GM23248 (cell line): ENCODE measurements around the gene CCDC102B.

Experiments used
- EZH2 ChIP-seq: fragments of 200-600 bp; sonication (generic); IDR thresholded peaks from 2 replicates; pipeline ENCODE4 v1.6.1; 2018; ENCODE audit warnings: antibody characterized with exemption, mild to moderate bottlenecking; ENCODE audit not compliant: insufficient read depth, poor library complexity, severe bottlenecking
- EZH2phosphoT487 ChIP-seq: fragments of 200-600 bp; sonication (generic); IDR thresholded peaks from 2 replicates; pipeline ENCODE4 v1.6.1; 2018; ENCODE audit warnings: antibody characterized with exemption, moderate library complexity, mild to moderate bottlenecking, low read depth; ENCODE audit not compliant: insufficient read depth

- TF ChIP-seq EZH2phosphoT487 (no peak), EZH2 (no peak)
These were observed 19.7 kb downstream of the CCDC102B start for GRCh38 chr18:68817584-68817983.
